HEK293 (cell line): ENCODE data around the gene GPR84.

Source experiments
- GLIS2 ChIP-seq: fragments of 450-650 bp; formaldehyde crosslinking; IDR thresholded peaks from 2 replicates; pipeline ENCODE4 v1.5.1; 2016; ENCODE audit warnings: missing biosample characterization, missing genetic modification characterization
- IKZF3 ChIP-seq: fragments of 450-650 bp; IDR thresholded peaks from 2 replicates; pipeline ENCODE4 v1.5.0; 2018; ENCODE audit warnings: missing biosample characterization, mild to moderate bottlenecking, missing genetic modification characterization, moderate library complexity
- KLF16 ChIP-seq: fragments of 450-650 bp; formaldehyde crosslinking; IDR thresholded peaks from 2 replicates; pipeline ENCODE4 v1.5.1; 2017; ENCODE audit warnings: missing biosample characterization, missing genetic modification characterization
- KLF9 ChIP-seq: fragments of 450-650 bp; formaldehyde crosslinking; IDR thresholded peaks from 2 replicates; pipeline ENCODE4 v1.5.1; 2016; ENCODE audit warnings: missing biosample characterization, missing genetic modification characterization, low read depth
- ZBTB17 ChIP-seq: fragments of 450-650 bp; formaldehyde crosslinking; IDR thresholded peaks from 2 replicates; pipeline ENCODE4 v1.5.1; 2016; ENCODE audit warnings: missing biosample characterization, missing genetic modification characterization
- ZNF157 ChIP-seq: fragments of 450-650 bp; formaldehyde crosslinking; IDR thresholded peaks from 2 replicates; pipeline ENCODE4 v1.5.1; 2016; ENCODE audit warnings: missing biosample characterization, missing genetic modification characterization
- ZNF274 ChIP-seq, 2 experiments: fragments of 200-500 bp in 1 of 2; fragments of 450-650 bp in 1 of 2; sonication (Bioruptor generic) in 1 of 2; formaldehyde crosslinking in 1 of 2; IDR thresholded peaks; 2 replicates each; pipeline versions ENCODE4 v1.5.1 to v1.6.1; 2014 to 2016; ENCODE audit warnings: borderline replicate concordance in 1 of 2, inconsistent platforms in 1 of 2, low read length in 1 of 2, missing biosample characterization in 1 of 2, missing genetic modification characterization in 1 of 2
- ZNF280D ChIP-seq: fragments of 450-650 bp; formaldehyde crosslinking; IDR thresholded peaks from 2 replicates; pipeline ENCODE4 v1.5.1; 2016; ENCODE audit warnings: missing biosample characterization, missing genetic modification characterization
- ZNF580 ChIP-seq: fragments of 450-650 bp; formaldehyde crosslinking; IDR thresholded peaks from 2 replicates; pipeline ENCODE4 v1.5.1; 2016; ENCODE audit warnings: missing biosample characterization, missing genetic modification characterization
- ZNF600 ChIP-seq: fragments of 450-650 bp; formaldehyde crosslinking; IDR thresholded peaks from 2 replicates; pipeline ENCODE4 v1.5.1; 2016; ENCODE audit warnings: missing biosample characterization, missing genetic modification characterization
- ZNF623 ChIP-seq: fragments of 450-650 bp; formaldehyde crosslinking; IDR thresholded peaks from 2 replicates; pipeline ENCODE4 v1.5.1; 2016; ENCODE audit warnings: missing biosample characterization, missing genetic modification characterization
- ZNF626 ChIP-seq: fragments of 450-650 bp; sonication (Bioruptor Pico); formaldehyde crosslinking; IDR thresholded peaks from 2 replicates; pipeline ENCODE4 v1.5.1; 2018; ENCODE audit warnings: missing biosample characterization, missing genetic modification characterization, inconsistent platforms
- TF ChIP-seq, protein P1 (sequence below): fragments of 450-650 bp; formaldehyde crosslinking; IDR thresholded peaks from 2 replicates; pipeline ENCODE4 v1.5.1; 2016; ENCODE audit warnings: missing biosample characterization, missing genetic modification characterization
- TF ChIP-seq, protein P2 (sequence below): fragments of 450-650 bp; formaldehyde crosslinking; IDR thresholded peaks from 2 replicates; pipeline ENCODE4 v1.5.1; 2017; ENCODE audit warnings: missing biosample characterization, missing genetic modification characterization

GRCh38 chr12:54359762-54360351 lies 4.4 kb downstream of the GPR84 start:
- TF ChIP-seq, protein P1, sequence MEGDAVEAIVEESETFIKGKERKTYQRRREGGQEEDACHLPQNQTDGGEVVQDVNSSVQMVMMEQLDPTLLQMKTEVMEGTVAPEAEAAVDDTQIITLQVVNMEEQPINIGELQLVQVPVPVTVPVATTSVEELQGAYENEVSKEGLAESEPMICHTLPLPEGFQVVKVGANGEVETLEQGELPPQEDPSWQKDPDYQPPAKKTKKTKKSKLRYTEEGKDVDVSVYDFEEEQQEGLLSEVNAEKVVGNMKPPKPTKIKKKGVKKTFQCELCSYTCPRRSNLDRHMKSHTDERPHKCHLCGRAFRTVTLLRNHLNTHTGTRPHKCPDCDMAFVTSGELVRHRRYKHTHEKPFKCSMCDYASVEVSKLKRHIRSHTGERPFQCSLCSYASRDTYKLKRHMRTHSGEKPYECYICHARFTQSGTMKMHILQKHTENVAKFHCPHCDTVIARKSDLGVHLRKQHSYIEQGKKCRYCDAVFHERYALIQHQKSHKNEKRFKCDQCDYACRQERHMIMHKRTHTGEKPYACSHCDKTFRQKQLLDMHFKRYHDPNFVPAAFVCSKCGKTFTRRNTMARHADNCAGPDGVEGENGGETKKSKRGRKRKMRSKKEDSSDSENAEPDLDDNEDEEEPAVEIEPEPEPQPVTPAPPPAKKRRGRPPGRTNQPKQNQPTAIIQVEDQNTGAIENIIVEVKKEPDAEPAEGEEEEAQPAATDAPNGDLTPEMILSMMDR, result no peak
- TF ChIP-seq IKZF3 (tag by site-specific recombination) (no peak), ZNF600 (tag by site-specific recombination) (no peak), GLIS2 (tag by site-specific recombination) (no peak), ZNF274 (IDR thresholded peaks at IDR 0.05; ENCODE audit: low read length) (no peak), ZNF274 (tag by site-specific recombination; IDR thresholded peaks at IDR 0.05; ENCODE audit: borderline replicate concordance) (no peak), ZNF280D (tag by site-specific recombination) (no peak), ZBTB17 (tag by site-specific recombination) (no peak), ZNF580 (tag by site-specific recombination) (peak; percentile 51; the same call in 1 of the 2 replicates), KLF16 (tag by site-specific recombination) (no peak), ZNF623 (tag by site-specific recombination) (no peak), KLF9 (no peak), ZNF157 (tag by site-specific recombination) (no peak), ZNF626 (tag by site-specific recombination) (no peak)
- TF ChIP-seq, protein P2, sequence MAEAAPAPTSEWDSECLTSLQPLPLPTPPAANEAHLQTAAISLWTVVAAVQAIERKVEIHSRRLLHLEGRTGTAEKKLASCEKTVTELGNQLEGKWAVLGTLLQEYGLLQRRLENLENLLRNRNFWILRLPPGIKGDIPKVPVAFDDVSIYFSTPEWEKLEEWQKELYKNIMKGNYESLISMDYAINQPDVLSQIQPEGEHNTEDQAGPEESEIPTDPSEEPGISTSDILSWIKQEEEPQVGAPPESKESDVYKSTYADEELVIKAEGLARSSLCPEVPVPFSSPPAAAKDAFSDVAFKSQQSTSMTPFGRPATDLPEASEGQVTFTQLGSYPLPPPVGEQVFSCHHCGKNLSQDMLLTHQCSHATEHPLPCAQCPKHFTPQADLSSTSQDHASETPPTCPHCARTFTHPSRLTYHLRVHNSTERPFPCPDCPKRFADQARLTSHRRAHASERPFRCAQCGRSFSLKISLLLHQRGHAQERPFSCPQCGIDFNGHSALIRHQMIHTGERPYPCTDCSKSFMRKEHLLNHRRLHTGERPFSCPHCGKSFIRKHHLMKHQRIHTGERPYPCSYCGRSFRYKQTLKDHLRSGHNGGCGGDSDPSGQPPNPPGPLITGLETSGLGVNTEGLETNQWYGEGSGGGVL (tag by site-specific recombination), result no peak
